ENCODE results near the gene FLRT1. TPM values are rescaled to one million over a fixed set of nuclear protein-coding genes. Genes with fewer than 3 reads are reported as not detected.

Gene FLRT1
- total RNA-seq, 2 donors from 2014 or later = not detected

Other genes with a start within 250 kb of the FLRT1 start
- gene SPINDOC, start 222.5 kb upstream of the FLRT1 start, total RNA-seq = 1 to 10 TPM; 8.5 to 9.4 TPM
- 10 to 100 TPM; 44.6 to 53.5 TPM for gene MARK2, start 196.8 kb upstream of the FLRT1 start, total RNA-seq
- gene RCOR2, start 118.8 kb upstream of the FLRT1 start, total RNA-seq = not detected
- 10 to 100 TPM; 16.6 to 19.3 TPM for gene NAA40, start 96.9 kb upstream of the FLRT1 start, total RNA-seq
- 100 to 1,000 TPM; 108 to 129 TPM for gene COX8A, start 61.3 kb upstream of the FLRT1 start, total RNA-seq
- gene OTUB1, start 49.5 kb upstream of the FLRT1 start, total RNA-seq = 10 to 100 TPM; 62.2 to 65.1 TPM
- 1 to 10 TPM; 3.9 to 7.5 TPM for gene MACROD1, start 130.2 kb downstream of the FLRT1 start, total RNA-seq
- 10 to 100 TPM; 66.9 to 69.1 TPM for gene STIP1, start 150.2 kb downstream of the FLRT1 start, total RNA-seq
- gene FERMT3, start 170.8 kb downstream of the FLRT1 start, total RNA-seq = 100 to 1,000 TPM; 151 to 182 TPM
- gene TRPT1, start 190.3 kb downstream of the FLRT1 start, total RNA-seq = 10 to 100 TPM; 16.2 to 16.6 TPM
- 10 to 100 TPM; 30.8 to 42.8 TPM for gene NUDT22, start 190.3 kb downstream of the FLRT1 start, total RNA-seq
- gene DNAJC4, start 194.6 kb downstream of the FLRT1 start, total RNA-seq = 10 to 100 TPM; 29.0 to 35.0 TPM
- 10 to 100 TPM; 44.9 to 48.3 TPM for gene VEGFB, start 198.7 kb downstream of the FLRT1 start, total RNA-seq
- 10 to 100 TPM; 27.4 to 29.1 TPM for gene FKBP2, start 205.2 kb downstream of the FLRT1 start, total RNA-seq
- gene PPP1R14B, start 211.0 kb downstream of the FLRT1 start, total RNA-seq = 10 to 100 TPM; 38.7 to 48.2 TPM
- 1 to 10 TPM; 5.9 TPM for gene PLCB3, start 215.6 kb downstream of the FLRT1 start, total RNA-seq
- gene BAD, start 248.7 kb downstream of the FLRT1 start, total RNA-seq = 10 to 100 TPM; 46.3 to 47.0 TPM
- gene GPR137, start 249.9 kb downstream of the FLRT1 start, total RNA-seq = 10 to 100 TPM; 46.5 to 57.9 TPM